ENCODE measurements around the gene ARHGEF19. TPM values are rescaled to one million over a fixed set of nuclear protein-coding genes. Genes with fewer than 3 reads are reported as not detected.
A peak's percentile ranks its signal among the peaks of the same experiment; 100 is the strongest.

ARHGEF19 gene
- total and polyA plus RNA-seq, 8 donors = 10.4 to 67.7 (median 56.5) TPM

GRCh38 chr1:16252912-16253311 is 40.5 kb upstream of the ARHGEF19 start:
- H3K9me3 ChIP-seq = no peaks in the 10 kb centered on the region
- TF ChIP-seq CTCF (IDR thresholded peaks at IDR 0.05) = no peak
- no peak overlapping the region for H3K4me3 ChIP-seq
- peaks cover 0 to 61% of the 10 kb centered on the region in 2 donors for H3K36me3 ChIP-seq
- DNase-seq (no peak), ATAC-seq (no peak)
- intact Hi-C loops (cut with DNase I) = no loop called here
- H3K27ac ChIP-seq = no peak overlapping the region
- peaks cover 14 to 32% of the 10 kb centered on the region in 2 donors for H3K4me1 ChIP-seq
- H3K27me3 ChIP-seq = no peaks in the 10 kb centered on the region

DNA sequence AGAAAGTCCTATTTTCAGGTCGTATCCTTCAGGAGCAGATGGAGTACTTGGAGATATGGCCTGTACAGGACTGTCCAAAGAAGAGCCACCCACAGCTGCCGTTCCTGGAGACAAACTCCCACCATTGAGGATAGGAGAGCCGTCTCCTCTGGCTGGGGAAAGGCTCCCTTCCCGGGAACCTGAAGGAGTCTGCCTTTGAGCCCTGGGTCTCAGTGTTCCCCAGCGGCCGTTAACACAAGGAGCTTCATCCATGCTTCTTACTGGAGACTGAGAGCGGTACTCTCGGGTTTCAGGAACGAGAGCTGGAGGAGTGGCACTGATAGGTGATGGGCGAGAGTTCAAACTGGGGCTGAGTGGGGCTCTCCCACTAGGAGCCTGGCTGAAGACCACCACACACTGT is 38.9 kb upstream of the ARHGEF19 start:
- DNase-seq (no peak), ATAC-seq (no peak)
- H3K9me3 ChIP-seq = no peaks in the 10 kb centered on the region
- no peaks in the 10 kb centered on the region for H3K27me3 ChIP-seq
- peaks cover 17 to 31% of the 10 kb centered on the region in 2 donors for H3K4me1 ChIP-seq
- peak overlapping the region in 1 of 2 donors; percentile 53 for H3K27ac ChIP-seq
- intact Hi-C loops (cut with DNase I) = no loop called here
- no peak overlapping the region for H3K4me3 ChIP-seq
- H3K36me3 ChIP-seq = peaks cover 0 to 68% of the 10 kb centered on the region in 2 donors
- TF ChIP-seq CTCF (IDR thresholded peaks at IDR 0.05) = no peak

DNA sequence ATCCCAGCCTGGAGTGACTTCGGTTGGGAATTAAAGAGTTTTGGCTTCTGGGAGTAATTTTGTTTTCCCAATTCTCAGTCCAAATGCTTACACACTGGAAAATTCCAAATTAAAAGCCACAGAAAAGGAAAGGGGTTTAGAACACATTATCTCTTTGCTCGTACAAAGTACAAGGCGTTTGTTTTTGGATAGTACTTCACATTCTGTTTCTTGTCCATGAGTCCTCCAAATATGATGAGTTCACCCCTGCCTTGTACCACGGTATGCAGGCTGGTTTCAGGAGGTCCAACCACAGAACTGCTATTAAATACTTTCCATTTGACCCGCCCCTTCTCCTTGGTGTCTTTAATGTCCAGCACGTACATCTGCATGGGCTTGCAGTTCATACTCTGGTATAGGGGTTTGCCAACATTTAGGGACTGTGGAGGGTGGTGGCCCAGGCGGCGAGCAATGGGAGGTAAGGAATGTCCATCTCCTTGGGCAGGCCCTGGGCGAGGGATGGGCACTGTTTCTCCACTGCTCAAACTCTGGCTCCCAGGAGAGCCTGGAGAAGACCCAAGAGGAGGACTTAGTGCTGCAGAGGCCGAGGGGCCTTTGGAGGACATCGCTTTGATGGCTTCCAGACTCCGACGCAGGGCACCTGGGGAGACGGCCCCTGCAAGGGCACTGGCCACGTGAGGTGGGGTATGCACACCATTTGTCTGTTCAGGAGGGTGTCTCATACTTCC is 38.2 kb upstream of the ARHGEF19 start:
- intact Hi-C loops (cut with DNase I) = no loop called here
- peaks cover 17 to 31% of the 10 kb centered on the region in 2 donors for H3K4me1 ChIP-seq
- DNase-seq (no peak), ATAC-seq (no peak)
- H3K27ac ChIP-seq = peak overlapping the region; percentile 25 to 53
- H3K4me3 ChIP-seq = no peak overlapping the region
- no peaks in the 10 kb centered on the region for H3K27me3 ChIP-seq
- peaks cover 0 to 61% of the 10 kb centered on the region in 2 donors for H3K36me3 ChIP-seq
- no peak for TF ChIP-seq CTCF (IDR thresholded peaks at IDR 0.05)
- H3K9me3 ChIP-seq = no peaks in the 10 kb centered on the region

DNA sequence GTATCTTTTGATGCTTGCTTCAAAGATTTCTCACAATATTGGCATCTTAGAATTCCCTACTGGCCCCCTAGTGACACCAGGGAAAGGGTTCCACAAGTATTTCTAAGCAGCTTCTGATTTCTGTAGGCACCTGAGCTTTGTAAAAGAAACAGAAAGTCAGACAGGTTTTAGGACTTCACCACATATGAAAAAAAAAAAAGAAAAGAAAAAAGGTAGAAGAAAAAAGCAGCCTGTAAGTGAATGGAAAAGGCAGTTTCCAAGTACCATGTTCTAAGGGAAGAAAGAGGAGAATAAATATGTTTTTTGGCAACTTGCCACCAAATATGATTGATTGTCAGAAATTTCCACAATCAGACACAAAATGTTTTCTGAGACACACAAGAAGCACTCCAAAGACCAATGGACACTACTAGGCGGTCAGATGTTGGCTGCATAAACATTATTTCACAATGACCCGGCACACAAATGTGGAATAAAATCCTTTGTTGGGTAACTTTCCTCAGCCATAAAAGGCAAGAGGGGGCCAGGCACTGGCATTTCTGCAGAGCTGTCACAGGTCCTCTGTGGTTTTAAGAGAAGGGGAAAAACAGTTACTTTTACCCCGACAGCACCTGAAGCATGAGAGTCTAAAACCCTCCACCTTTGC is 37.3 kb upstream of the ARHGEF19 start:
- H3K36me3 ChIP-seq = peaks cover 0 to 51% of the 10 kb centered on the region in 2 donors
- H3K27me3 ChIP-seq = no peaks in the 10 kb centered on the region
- DNase-seq (peak in 2 of 4 donors; percentile 73 to 90), ATAC-seq (peak; percentile 46)
- peak overlapping the region; percentile 38 to 53 for H3K27ac ChIP-seq
- H3K4me3 ChIP-seq = no peak overlapping the region
- intact Hi-C loops (cut with DNase I) = no loop called here
- H3K9me3 ChIP-seq = no peaks in the 10 kb centered on the region
- TF ChIP-seq CTCF (IDR thresholded peaks at IDR 0.05) = no peak
- peaks cover 17 to 31% of the 10 kb centered on the region in 2 donors for H3K4me1 ChIP-seq

All from left lung (tissue), 10 donors.